A549 (cell line): Measurements from ENCODE around the gene RAD9A.

Experiments used
- CHD4 ChIP-seq: fragments of 200-600 bp; sonication (generic); IDR thresholded peaks from 2 replicates; pipeline ENCODE4 v1.6.1; 2016; ENCODE audit warnings: antibody characterized with exemption, mild to moderate bottlenecking, borderline replicate concordance
- CTCF ChIP-seq: fragments of >200 bp; sonication (Bioruptor Twin); formaldehyde crosslinking; IDR thresholded peaks from 3 replicates; pipeline ENCODE4 v1.5.1; 2016
- MAX ChIP-seq: IDR thresholded peaks from 2 replicates; pipeline ENCODE4 v1.6.1; 2012
- RAD21 ChIP-seq, 2 experiments: fragments of >200 bp in 1 of 2; sonication (Bioruptor Twin) in 1 of 2; formaldehyde crosslinking in 1 of 2; IDR thresholded peaks in 1 of 2; conservative IDR thresholded peaks in 1 of 2; 2 replicates in 1 of 2; 3 replicates in 1 of 2; pipeline ENCODE4 v1.6.1; 2012 to 2018; ENCODE audit warnings: inconsistent platforms in 1 of 2

- no peak for TF ChIP-seq RAD21 (conservative IDR thresholded peaks at IDR 0.05 in 1 of 2, IDR thresholded peaks at IDR 0.05 in 1 of 2)
- TF ChIP-seq CTCF = no peak
- no peak for TF ChIP-seq MAX
- TF ChIP-seq CHD4 = no peak
These were observed 28.4 kb downstream of the RAD9A start for GRCh38 chr11:67420147-67420645.
